Mononuclear cell (primary cell): Measurements from ENCODE around the gene HOXD11. TPM values are rescaled to one million over a fixed set of nuclear protein-coding genes. Genes with fewer than 3 reads are reported as not detected.

Source experiments
- H3K27me3 ChIP-seq: 2 replicates; pipeline ENCODE4 v1.6.0; 2011; ENCODE audit warnings: low read length, control low read depth; ENCODE audit not compliant: insufficient read depth
- H3K4me1 ChIP-seq: 2 replicates; pipeline ENCODE4 v1.5.1; 2011; ENCODE audit warnings: mild to moderate bottlenecking, low read length, control low read depth; ENCODE audit not compliant: insufficient read depth
- H3K4me3 ChIP-seq: 2 replicates; pipeline ENCODE4 v1.5.1; 2011; ENCODE audit warnings: mild to moderate bottlenecking, low read length, moderate library complexity
- H3K9me3 ChIP-seq: 2 replicates; pipeline ENCODE4 v1.5.1; 2011; ENCODE audit warnings: low read depth, mild to moderate bottlenecking, control low read depth, low read length
- total RNA-seq: library from RNA; depleted of rRNA; stranded (reverse); fragments of >200 nt; gene quantifications from one replicate; pipeline ENCODE4 v1.2.3, GENCODE V29; 2012

The HOXD11 gene
- total RNA-seq, 1 donor = not detected

GRCh38 chr2:176136374-176137251, 29.5 kb downstream of the HOXD11 start:
- H3K4me3 ChIP-seq = no peak overlapping the region
- no peaks in the 10 kb centered on the region for H3K9me3 ChIP-seq
- H3K4me1 ChIP-seq = peaks cover 25% of the 10 kb centered on the region
- H3K27me3 ChIP-seq = peaks cover 99% of the 10 kb centered on the region

- Histone ChIP-seq H3K4me3 (no peak overlapping the region), H3K27me3 (peaks cover 99% of the 10 kb centered on the region), H3K4me1 (peaks cover 25% of the 10 kb centered on the region), H3K9me3 (no peaks in the 10 kb centered on the region)
Observed at GRCh38 chr2:176137252-176137580, 30.1 kb downstream of the HOXD11 start.

- no peak overlapping the region for H3K4me3 ChIP-seq
- H3K9me3 ChIP-seq = no peaks in the 10 kb centered on the region
- H3K4me1 ChIP-seq = peaks cover 18% of the 10 kb centered on the region
- peaks cover 99% of the 10 kb centered on the region for H3K27me3 ChIP-seq
Observed at GRCh38 chr2:176137906-176138305, 30.8 kb downstream of the HOXD11 start.

- no peak overlapping the region for H3K4me3 ChIP-seq
- H3K4me1 ChIP-seq = peaks cover 18% of the 10 kb centered on the region
- H3K9me3 ChIP-seq = no peaks in the 10 kb centered on the region
- H3K27me3 ChIP-seq = peaks cover 99% of the 10 kb centered on the region
Observed at GRCh38 chr2:176138526-176138922, 31.4 kb downstream of the HOXD11 start.

GRCh38 chr2:176138923-176139660, 32.0 kb downstream of the HOXD11 start:
- peaks cover 18% of the 10 kb centered on the region for H3K4me1 ChIP-seq
- H3K27me3 ChIP-seq = peaks cover 99% of the 10 kb centered on the region
- no peak overlapping the region for H3K4me3 ChIP-seq
- H3K9me3 ChIP-seq = no peaks in the 10 kb centered on the region

- no peak overlapping the region for H3K4me3 ChIP-seq
Observed at GRCh38 chr2:176139661-176140512, 32.8 kb downstream of the HOXD11 start.

GRCh38 chr2:176140513-176141317, 33.6 kb downstream of the HOXD11 start:
- no peaks in the 10 kb centered on the region for H3K9me3 ChIP-seq
- H3K4me3 ChIP-seq = no peak overlapping the region
- peaks cover 96% of the 10 kb centered on the region for H3K27me3 ChIP-seq

More at GRCh38 chr2:176139661-176140512, 32.8 kb downstream of the HOXD11 start:
- H3K27me3 ChIP-seq = peaks cover 96% of the 10 kb centered on the region
- H3K9me3 ChIP-seq = no peaks in the 10 kb centered on the region
- peaks cover 18% of the 10 kb centered on the region for H3K4me1 ChIP-seq

GRCh38 chr2:176142281-176142680, 35.2 kb downstream of the HOXD11 start:
- H3K27me3 ChIP-seq = peaks cover 96% of the 10 kb centered on the region
- no peak overlapping the region for H3K4me3 ChIP-seq
- no peaks in the 10 kb centered on the region for H3K9me3 ChIP-seq
- H3K4me1 ChIP-seq = peaks cover 11% of the 10 kb centered on the region

More at GRCh38 chr2:176140513-176141317, 33.6 kb downstream of the HOXD11 start:
- H3K4me1 ChIP-seq = peaks cover 18% of the 10 kb centered on the region

- Histone ChIP-seq H3K27me3 (peaks cover 96% of the 10 kb centered on the region), H3K9me3 (no peaks in the 10 kb centered on the region), H3K4me3 (no peak overlapping the region), H3K4me1 (peaks cover 7% of the 10 kb centered on the region)
Observed at GRCh38 chr2:176145085-176145969, 38.2 kb downstream of the HOXD11 start.

- Histone ChIP-seq H3K4me3 (no peak overlapping the region), H3K9me3 (no peaks in the 10 kb centered on the region), H3K27me3 (peaks cover 96% of the 10 kb centered on the region), H3K4me1 (peaks cover under 1% of the 10 kb centered on the region)
Observed at GRCh38 chr2:176146101-176146500, 39.0 kb downstream of the HOXD11 start.

GRCh38 chr2:176146645-176147044, 39.6 kb downstream of the HOXD11 start:
- H3K9me3 ChIP-seq = no peaks in the 10 kb centered on the region

GRCh38 chr2:176147210-176147799, 40.2 kb downstream of the HOXD11 start:
- Histone ChIP-seq H3K4me3 (no peak overlapping the region), H3K27me3 (peaks cover 93% of the 10 kb centered on the region), H3K9me3 (no peaks in the 10 kb centered on the region), H3K4me1 (no peaks in the 10 kb centered on the region)

More at GRCh38 chr2:176146645-176147044, 39.6 kb downstream of the HOXD11 start:
- Histone ChIP-seq H3K4me3 (no peak overlapping the region), H3K27me3 (peaks cover 96% of the 10 kb centered on the region), H3K4me1 (no peaks in the 10 kb centered on the region)
